NCI-H1105 treated with DMSO at 0.1 percent for 48 hours (cell line): ENCODE data around the gene MSRB3.
"Not testable (repeated sequence)": the region's sequence is repeated elsewhere in the genome, so short reads cannot be mapped to it uniquely, and the experiment has no call there.

ENCODE experiments used
- DNase-seq: peaks from one replicate; lab custom pipeline; 2025; lab: John Stamatoyannopoulos, UW

Gene MSRB3

DNA sequence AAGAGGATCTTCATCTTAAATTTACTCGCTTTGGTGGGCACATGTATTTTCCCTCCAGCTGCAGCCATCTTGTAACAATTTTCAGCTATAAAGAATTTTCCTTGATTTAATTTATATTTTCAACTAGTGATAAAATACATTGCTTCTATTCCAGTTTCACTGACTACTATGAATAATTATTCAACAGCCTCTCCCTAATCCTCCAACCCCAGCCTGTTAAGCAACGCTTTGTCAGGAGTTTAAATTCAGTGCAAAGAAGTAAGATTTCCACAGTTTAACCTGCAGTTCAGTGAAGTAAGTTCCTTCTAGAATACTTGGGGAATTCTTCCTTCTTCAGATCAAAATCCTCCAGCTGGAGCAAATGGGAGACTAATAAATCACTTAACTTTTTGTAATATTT lies 180.2 kb downstream of the MSRB3 start:
- DNase-seq, result no peak

DNA sequence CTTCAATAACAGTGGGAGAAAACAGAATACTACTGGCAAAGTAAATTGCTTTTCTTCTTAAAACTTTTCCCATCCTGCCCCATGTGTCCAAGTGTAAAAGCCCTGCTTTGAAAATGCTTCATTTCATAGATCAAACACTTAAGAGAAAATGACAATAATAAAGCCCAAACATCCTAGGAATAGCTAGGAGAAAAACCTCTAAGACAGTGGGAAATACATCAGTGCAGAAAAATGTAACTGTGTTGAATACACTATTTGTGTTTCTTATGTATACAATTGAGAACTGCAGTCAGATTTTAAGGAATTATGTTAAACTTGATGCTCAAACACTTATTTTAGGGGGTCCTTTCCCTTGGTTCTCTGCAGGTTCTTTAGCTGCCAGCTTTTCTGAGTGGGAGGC lies 181.1 kb downstream of the MSRB3 start:
- no peak for DNase-seq

DNA sequence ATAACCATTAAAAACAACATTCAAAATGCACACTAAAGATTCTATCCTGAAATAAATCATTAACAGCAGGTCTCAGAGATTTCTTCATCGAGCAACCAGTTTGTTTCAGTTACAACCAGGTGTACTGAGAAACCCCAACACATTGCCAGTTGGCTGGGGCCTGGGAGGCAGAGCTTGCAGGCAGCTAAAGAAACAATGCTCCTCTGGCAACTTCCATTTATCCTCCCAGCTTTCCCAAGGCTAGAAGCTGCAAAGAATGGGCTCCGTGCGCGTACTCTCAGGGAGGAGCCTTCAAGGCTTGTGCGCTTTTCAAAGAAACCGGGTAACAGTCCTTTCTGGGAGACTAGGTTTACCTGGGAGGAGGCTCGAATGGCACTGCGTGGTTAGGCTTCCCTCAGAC lies 181.6 kb downstream of the MSRB3 start:
- no peak for DNase-seq

- no peak for DNase-seq
Observed at GRCh38 chr12:65461017-65461416, 182.5 kb downstream of the MSRB3 start.

DNA sequence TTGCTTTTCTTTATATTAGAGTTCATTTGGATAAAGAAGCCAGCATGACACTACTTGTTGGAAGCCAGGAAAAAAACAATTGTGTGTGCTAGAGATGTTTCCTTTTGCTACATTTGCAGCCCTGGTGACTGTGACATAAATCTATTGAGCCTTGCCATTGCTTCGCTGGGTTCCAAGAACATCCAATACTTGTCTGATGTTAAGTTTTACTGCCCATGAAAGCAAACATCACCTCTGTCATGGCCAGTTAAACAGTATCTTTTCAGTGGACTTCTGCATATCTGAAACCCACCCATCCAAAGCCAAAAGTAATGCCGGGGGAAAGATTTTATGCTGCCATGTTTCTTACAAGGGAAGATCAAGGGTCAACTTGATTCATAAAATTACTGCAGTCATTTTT lies 184.0 kb downstream of the MSRB3 start:
- DNase-seq, result no peak

DNA sequence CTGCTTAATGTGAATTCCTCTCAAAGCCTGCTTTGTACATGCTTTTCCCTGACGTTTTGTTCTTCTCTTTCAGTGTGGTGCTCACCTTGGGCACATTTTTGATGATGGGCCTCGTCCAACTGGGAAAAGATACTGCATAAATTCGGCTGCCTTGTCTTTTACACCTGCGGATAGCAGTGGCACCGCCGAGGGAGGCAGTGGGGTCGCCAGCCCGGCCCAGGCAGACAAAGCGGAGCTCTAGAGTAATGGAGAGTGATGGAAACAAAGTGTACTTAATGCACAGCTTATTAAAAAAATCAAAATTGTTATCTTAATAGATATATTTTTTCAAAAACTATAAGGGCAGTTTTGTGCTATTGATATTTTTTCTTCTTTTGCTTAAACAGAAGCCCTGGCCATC lies 184.6 kb downstream of the MSRB3 start:
- DNase-seq, result no peak

DNA sequence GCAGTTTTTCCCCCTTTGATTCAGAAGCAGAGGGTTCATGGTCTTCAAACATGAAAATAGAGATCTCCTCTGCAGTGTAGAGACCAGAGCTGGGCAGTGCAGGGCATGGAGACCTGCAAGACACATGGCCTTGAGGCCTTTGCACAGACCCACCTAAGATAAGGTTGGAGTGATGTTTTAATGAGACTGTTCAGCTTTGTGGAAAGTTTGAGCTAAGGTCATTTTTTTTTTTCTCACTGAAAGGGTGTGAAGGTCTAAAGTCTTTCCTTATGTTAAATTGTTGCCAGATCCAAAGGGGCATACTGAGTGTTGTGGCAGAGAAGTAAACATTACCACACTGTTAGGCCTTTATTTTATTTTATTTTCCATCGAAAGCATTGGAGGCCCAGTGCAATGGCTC lies 185.1 kb downstream of the MSRB3 start:
- no peak for DNase-seq

GRCh38 chr12:65464930-65465329 lies 186.4 kb downstream of the MSRB3 start:
- no peak for DNase-seq

GRCh38 chr12:65465766-65466547 lies 187.5 kb downstream of the MSRB3 start:
- DNase-seq, result no peak

DNA sequence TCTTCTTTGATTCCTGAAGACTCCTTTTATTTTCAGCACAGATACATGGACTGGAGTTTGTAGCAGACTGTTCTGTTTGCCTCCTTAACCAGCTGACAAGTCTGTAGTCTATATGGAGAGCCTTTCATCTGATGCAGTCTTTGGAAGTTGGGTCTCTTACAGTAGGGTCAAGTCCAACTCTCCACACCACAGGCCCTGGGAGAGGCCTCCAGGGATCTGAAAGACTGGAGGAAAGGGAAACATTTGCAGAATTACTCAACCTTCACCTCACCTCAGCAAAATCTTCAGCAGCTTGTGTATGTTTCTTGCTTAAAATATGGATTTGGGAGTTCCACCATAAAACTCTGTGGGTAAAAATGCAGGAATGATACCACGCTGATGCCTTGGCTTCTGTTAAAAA lies 188.4 kb downstream of the MSRB3 start:
- DNase-seq, result no peak

GRCh38 chr12:65470256-65470655 lies 191.8 kb downstream of the MSRB3 start:
- no peak for DNase-seq

- no peak for DNase-seq
Observed at GRCh38 chr12:65472079-65472478, 193.6 kb downstream of the MSRB3 start.

DNA sequence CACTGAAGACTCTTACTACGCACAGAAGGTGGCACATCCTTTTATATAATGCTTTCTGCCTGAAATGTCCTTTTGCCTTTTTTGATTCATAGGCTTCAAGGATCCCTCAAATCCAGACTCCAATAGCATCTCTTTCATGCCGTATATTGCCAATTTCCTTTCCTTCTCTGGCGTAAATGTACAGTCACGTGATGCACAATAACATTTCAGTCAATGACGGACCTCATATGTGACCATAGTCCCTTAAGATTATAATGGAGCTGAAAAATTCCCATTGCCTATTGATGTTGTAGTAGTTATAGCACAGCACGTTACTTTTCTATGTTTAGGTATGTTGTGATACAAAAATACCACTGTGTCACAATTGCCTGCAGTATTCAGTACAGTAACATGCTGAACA lies 196.3 kb downstream of the MSRB3 start:
- DNase-seq, result no peak

DNA sequence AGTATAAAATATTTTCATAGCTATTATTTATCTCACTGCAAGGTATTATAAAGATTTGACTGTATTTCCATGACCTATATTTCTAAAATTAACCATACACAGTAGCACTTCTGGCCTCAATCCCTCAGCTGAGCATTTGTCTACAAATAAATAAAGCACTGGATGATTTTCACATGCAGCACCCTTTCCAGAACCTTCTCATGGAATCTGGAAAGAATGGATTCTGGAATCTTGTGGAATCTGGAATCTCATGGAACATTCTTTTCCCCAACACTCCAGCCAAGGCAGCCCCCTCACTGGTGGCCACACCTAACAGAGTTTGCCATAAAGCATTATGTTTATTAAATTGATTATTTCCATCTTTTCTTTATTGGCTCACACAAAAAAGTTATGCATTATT lies 199.2 kb downstream of the MSRB3 start:
- DNase-seq, result no peak

DNA sequence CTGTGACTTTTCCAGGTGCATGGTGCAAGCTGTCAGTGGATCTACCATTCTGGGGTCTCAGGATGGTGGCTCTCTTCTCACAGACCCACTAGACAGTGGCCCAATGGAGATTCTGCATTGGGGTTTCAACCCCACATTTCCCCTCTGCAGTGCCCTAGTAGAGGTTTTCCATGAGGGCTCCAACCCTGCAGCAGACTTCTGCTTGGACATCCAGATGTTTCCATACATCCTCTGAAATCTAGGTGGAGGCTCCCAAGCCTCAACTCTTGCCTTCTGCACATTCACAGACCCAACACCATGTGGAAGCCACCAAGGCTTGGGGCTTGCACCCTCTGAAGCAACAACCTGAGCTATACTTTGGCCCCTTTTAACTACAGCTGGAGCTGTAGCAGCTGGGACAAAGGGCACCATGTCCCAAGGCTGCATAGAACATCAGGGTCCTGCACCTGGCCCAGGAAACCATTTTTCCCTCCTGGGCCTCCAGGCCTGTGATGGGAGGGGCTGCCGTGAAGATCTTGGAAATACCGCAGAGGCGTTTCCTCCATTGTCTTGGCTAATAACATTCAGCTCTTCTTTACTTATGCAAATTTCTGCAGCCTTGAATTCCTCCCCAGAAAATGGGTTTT lies 205.5 kb downstream of the MSRB3 start:
- DNase-seq, result not testable (repeated sequence)

DNA sequence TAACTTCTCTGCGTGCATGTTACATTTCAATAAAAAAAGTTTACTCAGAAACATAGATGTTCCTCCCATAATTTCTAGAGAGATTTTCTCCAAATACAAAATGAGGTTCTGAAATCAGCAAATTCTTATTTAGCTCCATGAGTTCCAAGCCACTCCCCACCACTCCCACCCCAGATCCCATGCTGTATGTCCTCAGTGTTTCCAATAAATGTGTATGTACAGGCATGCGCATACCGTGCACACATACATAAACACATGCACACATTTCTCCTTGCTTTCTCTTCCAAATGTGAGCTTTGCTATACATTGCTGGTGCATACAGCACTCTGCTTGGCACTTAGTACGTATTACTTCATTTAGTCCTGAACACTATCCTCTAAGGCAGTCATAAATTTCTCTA lies 209.7 kb downstream of the MSRB3 start:
- DNase-seq, result no peak

DNA sequence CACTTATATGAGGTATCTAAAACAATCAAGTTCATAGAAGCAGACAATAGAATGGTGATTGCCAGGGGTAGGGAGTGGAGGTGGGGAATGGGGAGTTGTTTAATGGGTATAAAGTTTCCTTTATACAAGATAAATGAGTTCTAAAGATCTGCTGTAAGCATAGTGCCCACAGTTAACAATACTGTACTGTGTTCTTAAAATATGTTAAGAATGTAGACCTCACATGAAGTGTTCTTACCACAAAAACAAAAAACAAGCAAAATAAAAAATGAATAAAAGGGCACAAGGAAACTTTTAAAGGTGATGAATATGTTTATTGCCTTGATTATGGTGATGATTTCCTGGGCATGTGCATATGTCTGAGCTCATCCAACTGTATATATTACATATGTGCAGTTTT lies 211.8 kb downstream of the MSRB3 start:
- DNase-seq, result no peak

GRCh38 chr12:65492998-65493912 lies 214.8 kb downstream of the MSRB3 start:
- DNase-seq, result no peak

DNA sequence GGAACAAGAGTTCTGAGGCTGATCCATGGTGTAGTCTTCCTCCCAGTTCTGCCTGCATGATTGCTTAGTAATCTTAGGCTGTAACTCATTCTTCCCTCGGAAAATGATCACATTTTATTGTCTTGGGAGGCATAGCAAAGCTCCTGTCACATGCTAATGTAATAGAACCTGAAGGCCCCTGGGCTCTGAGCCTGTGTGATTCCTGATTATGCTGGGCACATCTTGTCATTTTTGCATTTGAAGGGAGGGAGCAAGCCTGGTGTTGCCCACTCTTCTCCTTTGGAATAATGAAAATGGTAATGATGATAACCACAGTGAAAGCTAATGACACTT lies 215.4 kb downstream of the MSRB3 start:
- DNase-seq, result no peak

DNA sequence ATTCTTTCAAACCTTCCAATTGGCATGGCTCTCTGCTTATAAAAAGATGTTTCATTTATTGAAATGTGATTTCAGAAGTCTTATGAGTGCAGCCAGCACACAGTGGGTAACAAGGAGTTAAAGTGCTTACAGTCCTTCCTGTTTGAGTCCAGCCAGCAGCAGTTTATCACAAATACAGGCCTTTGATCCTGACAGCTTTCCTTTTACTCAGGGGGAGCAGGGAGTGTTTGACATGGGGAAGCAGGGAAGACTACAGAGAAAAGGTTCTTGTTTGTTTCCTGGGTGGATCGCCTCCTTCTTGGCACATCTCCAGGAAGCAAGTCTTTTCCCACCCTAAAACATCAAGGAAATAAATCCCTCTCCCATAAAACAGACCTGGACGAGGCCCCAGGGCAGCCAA lies 216.1 kb downstream of the MSRB3 start:
- no peak for DNase-seq

- no peak for DNase-seq
Observed at GRCh38 chr12:65495233-65495632, 216.8 kb downstream of the MSRB3 start.

DNA sequence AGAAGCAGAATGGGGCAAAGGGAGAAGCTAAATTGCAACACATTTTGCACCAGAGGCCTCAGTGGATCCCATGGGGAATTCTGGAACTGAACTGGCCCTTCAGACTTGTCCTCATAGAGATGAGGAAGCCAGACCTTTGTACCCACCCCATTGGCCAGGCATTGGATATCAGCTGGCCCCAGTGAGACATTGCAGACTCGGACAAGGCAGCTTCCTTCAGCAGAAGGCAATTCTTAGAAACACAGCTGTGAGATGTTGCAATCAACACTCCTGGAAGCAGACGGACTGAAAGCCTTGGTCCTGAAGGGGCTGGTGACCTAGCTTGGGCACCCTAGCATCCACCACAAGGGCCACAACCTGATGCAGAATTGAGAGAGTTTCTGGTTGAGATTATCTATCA lies 218.1 kb downstream of the MSRB3 start:
- DNase-seq, result no peak

GRCh38 chr12:65497660-65498059 lies 219.2 kb downstream of the MSRB3 start:
- DNase-seq, result no peak
